Measurements from ENCODE around the gene SLC25A10. TPM values are rescaled to one million over a fixed set of nuclear protein-coding genes. Genes with fewer than 3 reads are reported as not detected.

SLC25A10 gene
- total and polyA plus RNA-seq, 4 donors: 4.3 to 21.5 (median 17.0) TPM

- Histone ChIP-seq H3K27me3 (ENCODE audit: control insufficient read depth in 3 of 3, insufficient read depth in 3 of 3, low read length in 2 of 3) (no peaks in the 10 kb centered on the region), H3K27ac (ENCODE audit: low read depth in 1 of 2, low read length in 1 of 2) (peak within 1 kb of the TSS; percentile 87 to 94), H3K4me3 (peak within 1 kb of the TSS; percentile 91), H3K4me1 (ENCODE audit: control insufficient read depth in 5 of 5, insufficient read depth in 5 of 5, low read length in 5 of 5) (peaks cover 0 to 24% (median 5%) of the 10 kb centered on the region in 5 donors), H3K36me3 (ENCODE audit: control insufficient read depth in 4 of 4, insufficient read depth in 4 of 4, low read length in 4 of 4) (peaks cover 0 to 36% (median 12%) of the 10 kb centered on the region in 4 donors), H3K9me3 (ENCODE audit: control insufficient read depth in 4 of 4, insufficient read depth in 3 of 4, low read length in 3 of 4) (no peaks in the 10 kb centered on the region), H3K9ac (ENCODE audit: insufficient read depth in 1 of 2, low read length in 2 of 2) (peak within 1 kb of the TSS; percentile 63 to 81)
- no peak for TF ChIP-seq CTCF (IDR thresholded peaks at IDR 0.05; ENCODE audit: control extremely low read depth, extremely low read depth)
- DNase-seq: peak; percentile 99 to 100 (median 99)
- WGBS, 2 donors: 0 to 1% methylated on average over 67 to 112 of the region's 112 CpGs
- ATAC-seq (ENCODE audit: insufficient read depth, low FRiP score): peak; percentile 98
Measured at GRCh38 chr17:81683584-81684441, 28.3 kb upstream of the SLC25A10 start, which contains the start of the genes ARL16 and HGS. TSS of gene ARL16 (minus strand) at chr17:81683797. CDS start at chr17:81683753, 44 bp downstream. TSS of gene HGS (plus strand) at chr17:81684011. CDS start at chr17:81684067, 56 bp downstream.

- peaks cover 2 to 43% (median 13%) of the 10 kb centered on the region in 4 donors for H3K36me3 ChIP-seq (ENCODE audit: control insufficient read depth in 4 of 4, insufficient read depth in 4 of 4, low read length in 4 of 4)
Measured at GRCh38 chr17:81684442-81684911, 27.6 kb upstream of the SLC25A10 start.

GRCh38 chr17:81685108-81685507, 27.0 kb upstream of the SLC25A10 start:
- H3K4me1 ChIP-seq (ENCODE audit: control insufficient read depth in 5 of 5, insufficient read depth in 5 of 5, low read length in 5 of 5): peaks cover 0 to 24% (median 5%) of the 10 kb centered on the region in 5 donors
- no peak for ATAC-seq (ENCODE audit: insufficient read depth, low FRiP score)
- H3K27me3 ChIP-seq (ENCODE audit: control insufficient read depth in 3 of 3, insufficient read depth in 3 of 3, low read length in 2 of 3): no peaks in the 10 kb centered on the region
- 73 to 89% methylated on average over 12 of the region's 12 CpGs for WGBS, 2 donors
- H3K9me3 ChIP-seq (ENCODE audit: control insufficient read depth in 4 of 4, insufficient read depth in 3 of 4, low read length in 3 of 4): no peaks in the 10 kb centered on the region
- H3K36me3 ChIP-seq (ENCODE audit: control insufficient read depth in 4 of 4, insufficient read depth in 4 of 4, low read length in 4 of 4): peaks cover 5 to 48% (median 13%) of the 10 kb centered on the region in 4 donors
- H3K27ac ChIP-seq (ENCODE audit: low read depth in 1 of 2, low read length in 1 of 2): no peak overlapping the region
- no peak overlapping the region for H3K9ac ChIP-seq (ENCODE audit: insufficient read depth in 1 of 2, low read length in 2 of 2)
- H3K4me3 ChIP-seq: peak overlapping the region; percentile 88
- no peak for DNase-seq
- no peak for TF ChIP-seq CTCF (IDR thresholded peaks at IDR 0.05; ENCODE audit: control extremely low read depth, extremely low read depth)

More at GRCh38 chr17:81684442-81684911, 27.6 kb upstream of the SLC25A10 start:
- ATAC-seq (ENCODE audit: insufficient read depth, low FRiP score): peak; percentile 48
- peaks cover 0 to 24% (median 5%) of the 10 kb centered on the region in 5 donors for H3K4me1 ChIP-seq (ENCODE audit: control insufficient read depth in 5 of 5, insufficient read depth in 5 of 5, low read length in 5 of 5)
- peak overlapping the region; percentile 88 for H3K4me3 ChIP-seq
- peak overlapping the region; percentile 55 to 63 for H3K9ac ChIP-seq (ENCODE audit: insufficient read depth in 1 of 2, low read length in 2 of 2)
- DNase-seq: no peak
- H3K27ac ChIP-seq (ENCODE audit: low read depth in 1 of 2, low read length in 1 of 2): peak overlapping the region; percentile 87 to 94
- no peaks in the 10 kb centered on the region for H3K27me3 ChIP-seq (ENCODE audit: control insufficient read depth in 3 of 3, insufficient read depth in 3 of 3, low read length in 2 of 3)
- no peak for TF ChIP-seq CTCF (IDR thresholded peaks at IDR 0.05; ENCODE audit: control extremely low read depth, extremely low read depth)
- no peaks in the 10 kb centered on the region for H3K9me3 ChIP-seq (ENCODE audit: control insufficient read depth in 4 of 4, insufficient read depth in 3 of 4, low read length in 3 of 4)
- WGBS, 2 donors: 3% methylated on average over 16 of the region's 16 CpGs

Measured in lung (tissue), 12 donors.